ENCODE measurements around the gene ABCF2.

The ABCF2 gene

DNA sequence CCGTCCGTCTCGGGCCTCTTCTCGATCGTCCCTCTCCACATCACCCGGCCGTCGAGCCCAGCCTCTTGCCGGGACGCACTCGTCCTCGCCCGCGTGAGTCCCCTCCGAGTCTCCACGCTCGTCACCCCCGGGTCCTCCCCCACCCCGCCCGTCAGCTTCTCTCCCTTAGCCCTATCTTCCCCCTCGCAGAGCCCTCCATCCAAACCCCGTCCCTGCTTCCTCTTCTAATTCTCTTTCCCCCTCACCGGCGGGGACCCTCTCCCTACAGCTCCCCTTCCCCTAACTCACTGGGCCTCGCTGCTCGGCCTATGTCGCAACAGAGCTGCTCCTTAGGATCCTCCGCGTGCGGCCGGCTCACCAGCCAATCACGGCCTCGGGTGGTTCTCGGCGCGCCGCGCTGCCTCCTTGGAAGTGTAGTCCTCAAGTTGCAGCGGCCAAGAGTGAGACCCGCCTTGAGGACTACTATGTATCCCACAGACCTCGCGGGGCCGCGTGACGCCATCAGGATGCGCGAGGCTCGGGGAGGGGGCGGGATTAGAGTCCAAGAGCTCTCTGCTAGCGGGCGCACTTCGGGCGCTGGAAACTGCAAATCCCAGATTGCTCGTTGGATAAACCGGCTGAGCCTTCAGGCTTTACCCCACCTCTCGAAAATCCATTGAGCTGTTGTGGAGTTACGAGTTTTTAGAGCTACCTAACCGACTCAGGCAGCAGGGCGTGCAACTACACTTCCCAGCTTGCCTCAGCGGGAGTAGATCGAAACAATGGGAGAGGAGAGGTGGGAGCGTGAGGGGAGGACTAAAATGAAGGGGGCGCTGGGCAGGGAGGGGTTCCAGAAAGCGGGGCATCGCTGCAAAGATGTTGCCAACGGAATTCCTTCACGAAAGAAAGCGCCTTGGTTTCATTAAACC lies at the start of gene ABCF2:
TSS of gene ABCF2 (minus strand) at position 331 of the 908 bp plus-strand sequence. CDS start 747 bp downstream, outside the sequence.
- intact Hi-C loops (cut with micrococcal nuclease), result loop anchor here (2.0 to 5.0 kb wide), 2 partner anchors 18 to 125 kb away; no protein-coding TSS in a partner anchor
- Mint-ChIP-seq H3K4me1 (ENCODE audit: low read depth) (peaks cover 45% of the 10 kb centered on the region), H3K9me3 (no peaks in the 10 kb centered on the region), H3K4me3 (peak within 1 kb of the TSS; percentile 96), H3K27me3 (peaks cover 1% of the 10 kb centered on the region), H3K36me3 (ENCODE audit: low read depth) (peaks cover 47% of the 10 kb centered on the region), H3K27ac (peak within 1 kb of the TSS; percentile 93)

DNA sequence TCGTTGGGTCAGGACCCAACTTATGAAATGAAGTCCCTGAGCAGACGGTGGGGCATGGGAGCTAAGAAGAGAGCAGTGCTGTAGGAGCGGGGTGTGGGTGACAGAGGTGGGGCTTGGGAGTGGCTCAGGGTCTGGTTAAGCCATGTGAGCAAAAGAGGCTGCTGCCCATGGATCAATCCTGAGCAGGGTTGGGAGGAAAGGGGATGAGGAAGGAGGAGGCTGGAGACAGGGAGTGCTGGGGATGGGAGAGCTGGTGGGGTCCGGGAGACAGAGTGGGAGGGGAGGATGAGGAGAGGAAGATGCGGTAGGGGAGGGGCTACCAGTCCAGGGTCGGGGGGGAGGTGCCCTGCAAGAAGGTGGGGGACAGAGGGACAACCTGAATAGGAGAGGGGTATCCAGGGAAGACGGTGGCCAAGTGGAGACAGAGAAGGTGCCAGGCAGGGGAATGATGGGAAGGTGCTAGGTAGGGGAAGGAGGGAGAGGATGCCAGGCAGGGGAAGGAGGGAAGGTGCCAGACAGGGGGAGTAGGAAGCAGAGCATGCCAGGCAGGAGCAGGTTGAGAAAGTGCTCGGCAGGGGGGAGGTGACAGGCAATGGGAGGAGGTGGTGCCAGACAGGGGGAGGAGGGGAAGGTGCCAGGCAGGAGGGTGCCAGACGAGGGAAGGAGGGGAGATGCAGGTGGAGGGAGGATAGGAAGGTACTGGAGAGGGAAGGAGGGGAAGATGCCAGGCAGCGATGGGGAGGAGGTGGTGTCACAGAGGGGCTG lies 49.0 kb upstream of the ABCF2 start:
- Mint-ChIP-seq H3K36me3 (ENCODE audit: low read depth) (no peaks in the 10 kb centered on the region), H3K9me3 (no peaks in the 10 kb centered on the region), H3K27ac (no peak overlapping the region), H3K27me3 (peaks cover 21% of the 10 kb centered on the region), H3K4me3 (peak overlapping the region; percentile 65), H3K4me1 (ENCODE audit: low read depth) (peaks cover 61% of the 10 kb centered on the region)
- intact Hi-C loops (cut with micrococcal nuclease), result no loop called here

DNA sequence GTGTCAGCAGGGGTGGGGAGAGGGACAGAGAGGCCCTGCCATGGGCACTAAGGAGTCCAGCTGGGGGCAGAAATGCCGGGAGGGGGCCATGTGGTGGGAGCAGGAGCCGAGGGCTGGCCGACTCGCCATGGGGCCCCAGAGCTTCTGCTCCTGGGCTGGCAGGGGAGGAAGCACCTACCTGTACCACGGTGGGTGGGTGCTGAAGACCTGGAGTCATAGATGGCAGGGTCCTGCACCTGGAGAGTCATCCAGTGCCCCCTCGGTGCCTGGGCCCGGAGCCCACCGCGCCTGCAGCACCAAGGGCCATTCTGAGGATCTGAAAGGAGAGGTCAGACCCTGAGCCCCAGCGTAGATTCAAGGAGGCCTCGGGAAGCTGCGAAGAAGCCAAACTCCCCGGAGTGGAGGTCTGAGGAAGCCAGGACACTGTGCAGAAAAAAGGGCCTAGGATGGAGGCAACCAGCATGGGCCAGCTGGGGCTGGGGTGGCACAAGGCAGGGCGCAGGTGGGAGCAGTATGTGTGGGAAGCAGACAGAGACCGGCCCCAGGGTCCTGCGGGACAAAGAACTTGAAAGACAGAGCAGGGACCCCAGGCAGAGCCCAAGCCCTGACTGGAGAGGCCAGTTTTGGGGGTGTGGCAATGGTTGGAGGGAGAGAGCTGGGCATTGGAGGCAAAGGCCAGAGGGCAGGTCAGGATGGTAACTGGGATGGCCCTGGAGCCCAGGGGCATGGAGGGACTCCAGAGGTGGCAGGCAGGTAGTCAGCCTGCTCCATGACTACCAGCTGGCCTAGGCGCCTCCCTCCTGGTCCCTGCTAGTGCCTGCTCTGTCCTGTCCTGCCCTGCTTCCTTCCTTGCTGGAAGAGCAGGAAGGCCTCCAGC lies 48.2 kb upstream of the ABCF2 start:
- Mint-ChIP-seq H3K27ac (peak overlapping the region; percentile 0), H3K27me3 (peaks cover 21% of the 10 kb centered on the region), H3K9me3 (no peaks in the 10 kb centered on the region), H3K4me3 (peak overlapping the region; percentile 65), H3K4me1 (ENCODE audit: low read depth) (peaks cover 70% of the 10 kb centered on the region), H3K36me3 (ENCODE audit: low read depth) (no peaks in the 10 kb centered on the region)
- intact Hi-C loops (cut with micrococcal nuclease), result no loop called here

DNA sequence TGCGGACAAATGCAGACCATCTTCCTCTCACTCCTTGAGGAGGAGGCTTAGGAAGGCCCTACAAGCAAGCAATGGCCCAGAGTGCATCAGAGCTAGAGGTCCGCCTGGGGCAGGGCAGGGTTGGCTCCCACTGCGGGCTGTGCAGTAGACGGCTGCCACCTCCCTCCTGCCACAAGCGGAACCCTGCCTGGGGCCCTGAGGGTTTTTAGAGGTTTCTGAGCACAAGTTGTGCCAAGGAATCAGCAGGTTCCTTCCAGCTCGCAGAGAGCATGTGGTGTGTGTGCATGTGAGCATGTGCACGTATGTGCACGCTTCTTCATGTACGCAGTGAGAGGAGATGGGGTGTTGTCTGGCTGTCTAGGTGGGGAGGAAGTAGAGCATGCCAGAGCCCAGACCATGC lies 47.4 kb upstream of the ABCF2 start:
- peaks cover 19% of the 10 kb centered on the region for H3K27me3 Mint-ChIP-seq
- intact Hi-C loops (cut with micrococcal nuclease), result no loop called here
- peak overlapping the region; percentile 0 for H3K27ac Mint-ChIP-seq
- H3K9me3 Mint-ChIP-seq, result no peaks in the 10 kb centered on the region
- peaks cover 75% of the 10 kb centered on the region for H3K4me1 Mint-ChIP-seq (ENCODE audit: low read depth)
- H3K36me3 Mint-ChIP-seq (ENCODE audit: low read depth), result no peaks in the 10 kb centered on the region
- H3K4me3 Mint-ChIP-seq, result no peak overlapping the region

DNA sequence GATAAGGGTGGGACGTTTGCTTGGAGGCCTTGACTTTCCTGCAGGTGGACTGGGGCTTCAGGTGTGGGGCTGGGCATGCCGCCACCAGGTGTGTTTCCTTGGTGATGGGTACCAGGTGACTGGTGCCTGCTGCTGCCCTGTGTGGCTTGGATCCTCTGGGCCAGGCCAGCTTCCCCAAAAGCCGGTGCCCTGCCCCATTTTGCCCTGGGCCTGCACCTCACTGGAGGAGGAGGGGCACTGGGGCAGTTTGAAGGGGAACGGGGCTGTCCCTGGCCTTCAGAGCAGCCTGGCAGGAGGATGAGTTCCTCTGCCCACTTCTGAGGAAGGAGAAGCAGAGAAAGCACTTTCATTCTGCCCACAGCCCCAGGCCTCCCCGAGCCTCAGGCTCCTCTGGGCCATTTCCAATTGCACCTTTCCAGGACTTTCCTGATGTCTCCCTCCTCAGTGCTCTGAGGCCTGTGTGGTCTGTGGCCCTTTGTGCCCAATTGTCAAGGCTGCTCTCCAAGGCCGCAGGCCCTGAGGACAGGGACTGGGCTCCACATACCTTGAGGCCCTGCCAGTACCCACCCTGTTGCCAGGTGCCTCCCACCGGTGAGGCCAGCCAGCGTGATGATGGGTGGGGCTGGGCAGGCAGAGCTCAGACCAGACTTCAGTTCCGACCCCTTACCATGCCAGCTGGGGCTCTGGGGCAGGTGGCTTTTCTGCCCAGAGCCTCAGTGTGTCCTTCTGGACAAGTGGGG lies 46.8 kb upstream of the ABCF2 start:
- H3K9me3 Mint-ChIP-seq, result no peaks in the 10 kb centered on the region
- peak overlapping the region; percentile 5 for H3K4me3 Mint-ChIP-seq
- H3K36me3 Mint-ChIP-seq (ENCODE audit: low read depth), result no peaks in the 10 kb centered on the region
- peaks cover 16% of the 10 kb centered on the region for H3K27me3 Mint-ChIP-seq
- peaks cover 75% of the 10 kb centered on the region for H3K4me1 Mint-ChIP-seq (ENCODE audit: low read depth)
- intact Hi-C loops (cut with micrococcal nuclease), result no loop called here
- peak overlapping the region; percentile 0 for H3K27ac Mint-ChIP-seq

DNA sequence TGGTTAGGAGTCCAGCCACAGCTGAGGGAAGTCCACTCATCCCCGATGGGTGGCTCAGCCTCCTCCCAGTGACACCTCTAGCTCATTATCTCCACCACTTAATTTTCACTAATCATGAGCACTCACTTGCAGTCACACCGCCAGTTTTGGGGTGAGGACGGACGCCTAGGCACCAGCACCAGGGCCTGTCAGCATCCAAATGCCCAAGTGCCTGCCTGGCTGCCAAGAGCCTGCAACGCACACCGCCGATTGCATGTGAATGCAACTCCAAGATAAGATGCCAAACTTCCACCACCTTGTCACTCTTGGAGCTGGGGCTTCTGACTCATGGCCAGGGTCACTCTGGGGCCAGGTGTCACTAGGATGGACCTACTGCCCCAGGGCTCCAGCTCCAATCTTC lies 45.9 kb upstream of the ABCF2 start:
- H3K27me3 Mint-ChIP-seq, result peaks cover 16% of the 10 kb centered on the region
- H3K27ac Mint-ChIP-seq, result peak overlapping the region; percentile 0
- no peaks in the 10 kb centered on the region for H3K36me3 Mint-ChIP-seq (ENCODE audit: low read depth)
- no peak overlapping the region for H3K4me3 Mint-ChIP-seq
- H3K4me1 Mint-ChIP-seq (ENCODE audit: low read depth), result peaks cover 75% of the 10 kb centered on the region
- intact Hi-C loops (cut with micrococcal nuclease), result no loop called here
- H3K9me3 Mint-ChIP-seq, result no peaks in the 10 kb centered on the region

DNA sequence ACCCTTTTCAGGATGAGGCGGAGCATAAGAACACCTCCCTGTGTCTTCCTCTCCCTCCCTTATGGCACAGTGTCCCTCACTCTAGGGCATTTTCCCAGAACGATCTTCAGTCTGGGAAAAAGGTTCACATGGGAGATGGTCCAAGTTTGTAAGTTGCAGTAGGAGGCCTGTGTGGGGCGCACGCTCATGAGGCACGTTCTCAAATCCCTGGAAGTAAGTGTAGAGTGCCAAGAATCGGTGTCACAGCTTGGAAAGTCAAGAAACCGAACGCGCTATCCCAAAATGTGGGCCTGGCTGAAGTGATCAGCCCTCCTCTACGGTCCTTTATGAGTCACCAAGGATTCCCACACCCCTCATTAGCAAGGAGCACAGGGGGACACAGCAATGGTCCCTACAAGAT lies 45.4 kb upstream of the ABCF2 start:
- Mint-ChIP-seq H3K4me3 (no peak overlapping the region), H3K9me3 (no peaks in the 10 kb centered on the region), H3K4me1 (ENCODE audit: low read depth) (peaks cover 71% of the 10 kb centered on the region), H3K27ac (no peak overlapping the region), H3K27me3 (peaks cover 11% of the 10 kb centered on the region), H3K36me3 (ENCODE audit: low read depth) (no peaks in the 10 kb centered on the region)
- intact Hi-C loops (cut with micrococcal nuclease), result no loop called here

DNA sequence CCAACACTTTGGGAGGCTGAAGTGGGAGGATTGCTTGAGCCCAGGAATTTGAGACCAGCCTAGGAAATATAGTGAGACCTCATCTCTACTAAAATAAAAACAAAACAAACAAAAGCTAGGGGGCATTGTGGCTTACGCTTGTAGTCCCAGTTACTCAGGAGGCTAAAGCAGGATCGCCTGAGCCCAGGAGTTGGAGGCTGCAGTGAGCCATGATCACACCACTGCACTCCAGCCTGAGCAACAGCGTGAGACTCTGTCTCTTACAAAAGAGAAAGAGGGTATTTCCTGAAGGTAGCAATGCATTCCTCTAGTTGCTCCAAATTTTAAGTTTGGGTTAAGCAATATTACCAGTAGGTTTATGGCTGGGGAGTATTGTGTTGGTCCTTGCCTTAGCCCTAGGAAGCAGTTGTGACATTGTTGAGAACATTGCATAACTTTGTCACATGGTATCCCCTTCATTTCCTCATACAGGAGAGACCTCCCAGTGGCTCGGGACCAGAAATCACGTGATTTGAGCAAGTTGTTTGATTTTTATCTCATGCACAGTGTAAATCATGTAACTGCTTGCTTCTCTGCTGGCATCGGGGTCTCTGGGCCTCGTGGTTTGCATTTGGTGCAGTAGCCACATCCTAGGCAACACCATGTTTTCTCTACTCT lies 44.8 kb upstream of the ABCF2 start:
- H3K27ac Mint-ChIP-seq, result no peak overlapping the region
- peaks cover 7% of the 10 kb centered on the region for H3K27me3 Mint-ChIP-seq
- intact Hi-C loops (cut with micrococcal nuclease), result no loop called here
- H3K4me3 Mint-ChIP-seq, result no peak overlapping the region
- H3K4me1 Mint-ChIP-seq (ENCODE audit: low read depth), result peaks cover 67% of the 10 kb centered on the region
- H3K9me3 Mint-ChIP-seq, result no peaks in the 10 kb centered on the region
- no peaks in the 10 kb centered on the region for H3K36me3 Mint-ChIP-seq (ENCODE audit: low read depth)

DNA sequence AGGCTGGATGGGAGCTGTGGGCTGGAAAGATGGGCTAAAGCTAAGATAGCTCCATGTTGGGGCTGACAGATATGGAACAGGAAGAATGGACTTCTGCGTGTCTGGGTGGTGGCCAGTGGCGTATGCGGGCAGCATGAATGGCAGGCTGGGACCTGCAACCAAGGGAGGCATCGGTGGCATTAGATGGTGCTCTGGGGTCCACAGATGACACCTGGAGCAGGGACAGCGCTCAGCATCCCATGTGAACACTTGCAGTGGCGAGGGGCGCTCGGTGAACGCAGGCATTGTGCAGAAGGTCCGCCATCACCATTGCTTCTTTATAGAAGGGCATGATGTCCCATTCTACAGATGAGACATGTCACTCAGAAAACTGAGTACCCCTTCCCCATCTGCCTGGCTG lies 42.5 kb upstream of the ABCF2 start:
- no peak overlapping the region for H3K27ac Mint-ChIP-seq
- H3K9me3 Mint-ChIP-seq, result no peaks in the 10 kb centered on the region
- peaks cover 46% of the 10 kb centered on the region for H3K4me1 Mint-ChIP-seq (ENCODE audit: low read depth)
- no peak overlapping the region for H3K4me3 Mint-ChIP-seq
- no peaks in the 10 kb centered on the region for H3K36me3 Mint-ChIP-seq (ENCODE audit: low read depth)
- no peaks in the 10 kb centered on the region for H3K27me3 Mint-ChIP-seq
- intact Hi-C loops (cut with micrococcal nuclease), result no loop called here

DNA sequence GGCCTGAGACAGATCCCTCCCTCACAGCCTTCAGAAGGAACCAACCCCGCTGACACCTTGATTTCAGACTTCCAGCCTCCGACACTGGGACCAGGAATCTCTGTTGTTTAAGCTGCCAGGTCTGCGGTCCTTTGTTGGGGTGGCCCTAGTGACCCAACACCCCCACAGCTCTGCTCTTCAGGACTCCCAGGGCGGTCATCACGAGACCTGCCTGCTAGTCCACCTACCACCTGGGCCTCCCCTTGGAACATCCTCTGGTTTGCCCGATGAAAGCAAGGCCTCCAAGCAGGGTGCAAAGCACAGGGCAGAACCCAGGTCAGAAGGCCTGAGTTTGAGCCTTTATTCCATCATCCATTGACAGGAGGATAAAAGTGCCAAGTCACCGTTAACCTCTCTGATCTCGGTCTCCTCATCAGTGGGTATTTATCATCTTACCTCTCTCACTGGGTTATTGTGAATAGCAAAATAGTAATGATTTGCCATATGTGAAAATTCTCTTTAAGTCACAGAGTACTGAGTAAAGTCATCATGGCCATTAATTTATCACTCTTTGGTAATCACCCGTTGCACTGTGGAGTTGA lies 38.4 kb upstream of the ABCF2 start:
- H3K4me3 Mint-ChIP-seq, result no peak overlapping the region
- no peaks in the 10 kb centered on the region for H3K36me3 Mint-ChIP-seq (ENCODE audit: low read depth)
- intact Hi-C loops (cut with micrococcal nuclease), result no loop called here
- peaks cover 14% of the 10 kb centered on the region for H3K27me3 Mint-ChIP-seq
- peaks cover 8% of the 10 kb centered on the region for H3K4me1 Mint-ChIP-seq (ENCODE audit: low read depth)
- no peak overlapping the region for H3K27ac Mint-ChIP-seq
- no peaks in the 10 kb centered on the region for H3K9me3 Mint-ChIP-seq

DNA sequence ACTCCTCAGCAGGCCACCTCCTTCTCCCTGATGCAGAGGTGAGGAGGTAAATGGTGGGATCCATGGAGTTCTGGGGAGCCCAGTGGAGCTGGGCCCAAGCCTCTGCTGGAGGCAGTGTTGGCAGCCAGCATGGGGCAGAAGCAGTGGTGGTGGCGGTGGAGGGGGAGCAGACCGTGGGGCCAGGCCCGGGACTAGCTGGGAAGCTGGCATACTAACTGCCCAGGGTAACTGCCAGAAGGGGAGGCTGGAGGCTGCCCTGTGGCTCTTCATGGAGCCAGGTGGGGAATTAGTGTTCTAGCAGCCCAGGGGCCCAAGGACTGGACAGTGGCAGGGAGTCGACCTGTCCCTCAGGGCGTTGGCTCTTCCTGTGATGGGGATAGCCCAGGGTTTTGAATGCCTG lies 37.6 kb upstream of the ABCF2 start:
- no peaks in the 10 kb centered on the region for H3K4me1 Mint-ChIP-seq (ENCODE audit: low read depth)
- H3K4me3 Mint-ChIP-seq, result no peak overlapping the region
- intact Hi-C loops (cut with micrococcal nuclease), result no loop called here
- H3K27ac Mint-ChIP-seq, result no peak overlapping the region
- no peaks in the 10 kb centered on the region for H3K36me3 Mint-ChIP-seq (ENCODE audit: low read depth)
- H3K27me3 Mint-ChIP-seq, result peaks cover 14% of the 10 kb centered on the region
- H3K9me3 Mint-ChIP-seq, result no peaks in the 10 kb centered on the region

DNA sequence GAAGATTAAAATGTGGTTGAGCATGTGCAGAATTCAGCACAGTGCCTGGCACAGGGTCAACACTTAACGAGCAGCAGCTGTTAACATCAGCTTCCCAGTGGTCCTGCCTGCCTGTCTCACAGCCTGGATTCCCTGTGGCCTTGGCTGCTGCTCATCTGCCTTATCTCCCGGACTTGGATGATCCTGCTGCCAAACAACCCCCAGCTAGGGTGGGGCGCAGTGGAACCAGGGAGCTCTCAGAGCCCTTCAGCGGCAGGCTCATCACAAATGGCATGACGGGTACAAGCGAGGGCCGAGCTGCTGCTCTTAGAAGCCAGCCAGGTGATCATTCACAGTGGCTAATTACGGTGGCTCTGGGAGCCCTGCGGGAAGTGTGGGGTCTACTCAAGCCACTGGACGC lies 34.5 kb upstream of the ABCF2 start:
- no peak overlapping the region for H3K27ac Mint-ChIP-seq
- no peak overlapping the region for H3K4me3 Mint-ChIP-seq
- H3K4me1 Mint-ChIP-seq (ENCODE audit: low read depth), result no peaks in the 10 kb centered on the region
- H3K9me3 Mint-ChIP-seq, result no peaks in the 10 kb centered on the region
- H3K36me3 Mint-ChIP-seq (ENCODE audit: low read depth), result no peaks in the 10 kb centered on the region
- intact Hi-C loops (cut with micrococcal nuclease), result no loop called here
- H3K27me3 Mint-ChIP-seq, result peaks cover 24% of the 10 kb centered on the region

Measured in dendritic cell treated with granulocyte-macrophage colony-stimulating factor and Interleukin-4, amounts not matched to agents 40 ng/mL and 50 ng/mL, for 4 days (primary cell).